ENCODE measurements around the gene MLXIPL. TPM values are rescaled to one million over a fixed set of nuclear protein-coding genes. Genes with fewer than 3 reads are reported as not detected.
"Not testable (repeated sequence)": the region's sequence is repeated elsewhere in the genome, so short reads cannot be mapped to it uniquely, and the experiment has no call there.

Gene MLXIPL
- total RNA-seq, 1 donor from 2014 or later: not detected

DNA sequence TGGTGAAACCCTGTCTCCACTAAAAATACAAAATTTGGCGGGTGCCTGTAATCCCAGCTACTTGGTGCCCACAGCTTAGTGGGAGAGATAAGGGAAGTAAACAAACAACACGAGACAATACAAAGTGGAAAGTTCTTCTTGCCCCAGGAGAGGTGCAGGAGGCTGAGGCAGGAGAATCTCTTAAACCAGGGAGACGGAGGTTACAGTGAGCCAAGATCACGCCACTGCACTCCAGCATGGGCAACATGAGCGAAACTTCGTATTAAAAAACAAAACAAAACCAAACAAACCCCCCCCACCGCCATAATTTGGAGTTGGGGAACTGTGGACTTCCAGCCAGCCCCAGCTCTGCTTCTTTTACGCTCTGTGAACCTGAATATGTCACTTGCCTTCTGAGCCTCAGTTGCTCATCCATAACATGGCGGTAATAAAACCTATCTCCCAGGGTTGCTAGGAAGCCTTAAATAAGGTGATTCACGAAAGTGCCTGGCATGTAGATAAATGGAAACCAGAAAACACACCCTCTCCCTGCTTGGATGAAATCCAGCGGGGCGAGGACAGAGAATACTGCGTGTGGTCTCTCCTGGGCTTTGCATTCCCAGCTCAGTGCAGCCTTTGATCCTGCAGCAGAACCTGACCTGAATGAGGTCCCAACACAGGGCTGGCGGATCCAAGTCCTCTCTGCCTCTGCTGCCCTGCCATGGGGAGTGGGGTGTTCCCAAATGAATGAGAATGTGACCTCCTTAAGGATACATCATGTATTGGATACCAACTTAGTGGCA is 10.2 kb downstream of the MLXIPL start:
- DNase-seq: no peak
- Mint-ChIP-seq H3K27me3 (peaks cover 26% of the 10 kb centered on the region), H3K36me3 (ENCODE audit: low read depth) (no peaks in the 10 kb centered on the region), H3K27ac (no peak overlapping the region), H3K9me3 (no peaks in the 10 kb centered on the region), H3K4me3 (no peak overlapping the region), H3K4me1 (no peaks in the 10 kb centered on the region)
- intact Hi-C loops (cut with micrococcal nuclease): no loop called here

- Mint-ChIP-seq H3K27me3 (peaks cover 31% of the 10 kb centered on the region), H3K4me1 (no peaks in the 10 kb centered on the region), H3K36me3 (ENCODE audit: low read depth) (no peaks in the 10 kb centered on the region), H3K27ac (no peak overlapping the region), H3K9me3 (no peaks in the 10 kb centered on the region), H3K4me3 (no peak overlapping the region)
- intact Hi-C loops (cut with micrococcal nuclease): no loop called here
- no peak for DNase-seq
These were observed 11.6 kb downstream of the MLXIPL start for GRCh38 chr7:73612598-73613269.

- intact Hi-C loops (cut with micrococcal nuclease): no loop called here
- DNase-seq: no peak
- no peaks in the 10 kb centered on the region for H3K9me3 Mint-ChIP-seq
These were observed 13.2 kb downstream of the MLXIPL start for GRCh38 chr7:73611017-73611555.

DNA sequence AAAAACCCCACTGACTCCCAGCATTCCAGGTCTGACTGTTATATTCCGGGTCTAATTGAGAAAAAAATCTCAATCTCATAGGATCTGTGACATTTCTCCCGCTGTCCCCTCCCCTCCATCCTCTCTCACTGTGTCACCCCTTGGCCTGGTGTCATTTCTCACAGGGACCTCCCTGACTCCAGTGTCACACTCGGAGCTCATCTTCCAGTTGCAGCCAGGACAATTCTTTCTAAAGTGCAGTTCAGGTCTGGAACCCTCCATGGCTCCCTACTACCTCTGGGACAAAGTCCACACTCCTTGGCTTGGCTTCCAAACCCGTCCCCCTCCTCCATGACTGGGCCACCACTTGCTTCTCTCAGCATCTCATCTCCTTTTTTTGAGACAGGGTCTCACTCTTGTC is 14.2 kb downstream of the MLXIPL start:
- intact Hi-C loops (cut with micrococcal nuclease): no loop called here
- no peaks in the 10 kb centered on the region for H3K36me3 Mint-ChIP-seq (ENCODE audit: low read depth)
- no peak overlapping the region for H3K27ac Mint-ChIP-seq
- peaks cover 31% of the 10 kb centered on the region for H3K27me3 Mint-ChIP-seq
- no peak overlapping the region for H3K4me3 Mint-ChIP-seq
- no peaks in the 10 kb centered on the region for H3K4me1 Mint-ChIP-seq
- no peak for DNase-seq
- H3K9me3 Mint-ChIP-seq: no peaks in the 10 kb centered on the region

More at GRCh38 chr7:73611017-73611555, 13.2 kb downstream of the MLXIPL start:
- no peaks in the 10 kb centered on the region for H3K36me3 Mint-ChIP-seq (ENCODE audit: low read depth)
- H3K4me1 Mint-ChIP-seq: no peaks in the 10 kb centered on the region
- no peak overlapping the region for H3K27ac Mint-ChIP-seq
- H3K4me3 Mint-ChIP-seq: no peak overlapping the region
- peaks cover 31% of the 10 kb centered on the region for H3K27me3 Mint-ChIP-seq

DNA sequence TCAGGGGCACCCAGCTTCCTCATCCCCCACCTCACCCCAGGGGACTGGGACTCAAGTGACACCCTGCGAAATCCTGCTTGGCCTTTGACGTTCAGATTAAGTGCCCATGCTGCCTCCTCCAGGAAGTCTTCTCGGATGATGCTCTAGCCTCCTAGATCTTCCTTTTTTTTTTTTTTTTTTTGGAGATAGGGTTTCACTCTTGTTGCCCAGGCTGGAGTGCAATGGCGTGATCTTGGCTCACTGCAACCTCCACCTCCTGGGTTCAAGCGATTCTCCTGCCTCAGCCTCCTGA is 16.7 kb downstream of the MLXIPL start:
- not testable (repeated sequence) for H3K27ac Mint-ChIP-seq; H3K4me3 Mint-ChIP-seq; DNase-seq; H3K4me1 Mint-ChIP-seq; H3K36me3 Mint-ChIP-seq (ENCODE audit: low read depth); H3K9me3 Mint-ChIP-seq
- H3K27me3 Mint-ChIP-seq: peaks cover 17% of the 10 kb centered on the region
- intact Hi-C loops (cut with micrococcal nuclease): loop anchor here (1.0 to 5.0 kb wide), 5 partner anchors 40 to 250 kb away; partner anchors contain the start of gene VPS37D

DNA sequence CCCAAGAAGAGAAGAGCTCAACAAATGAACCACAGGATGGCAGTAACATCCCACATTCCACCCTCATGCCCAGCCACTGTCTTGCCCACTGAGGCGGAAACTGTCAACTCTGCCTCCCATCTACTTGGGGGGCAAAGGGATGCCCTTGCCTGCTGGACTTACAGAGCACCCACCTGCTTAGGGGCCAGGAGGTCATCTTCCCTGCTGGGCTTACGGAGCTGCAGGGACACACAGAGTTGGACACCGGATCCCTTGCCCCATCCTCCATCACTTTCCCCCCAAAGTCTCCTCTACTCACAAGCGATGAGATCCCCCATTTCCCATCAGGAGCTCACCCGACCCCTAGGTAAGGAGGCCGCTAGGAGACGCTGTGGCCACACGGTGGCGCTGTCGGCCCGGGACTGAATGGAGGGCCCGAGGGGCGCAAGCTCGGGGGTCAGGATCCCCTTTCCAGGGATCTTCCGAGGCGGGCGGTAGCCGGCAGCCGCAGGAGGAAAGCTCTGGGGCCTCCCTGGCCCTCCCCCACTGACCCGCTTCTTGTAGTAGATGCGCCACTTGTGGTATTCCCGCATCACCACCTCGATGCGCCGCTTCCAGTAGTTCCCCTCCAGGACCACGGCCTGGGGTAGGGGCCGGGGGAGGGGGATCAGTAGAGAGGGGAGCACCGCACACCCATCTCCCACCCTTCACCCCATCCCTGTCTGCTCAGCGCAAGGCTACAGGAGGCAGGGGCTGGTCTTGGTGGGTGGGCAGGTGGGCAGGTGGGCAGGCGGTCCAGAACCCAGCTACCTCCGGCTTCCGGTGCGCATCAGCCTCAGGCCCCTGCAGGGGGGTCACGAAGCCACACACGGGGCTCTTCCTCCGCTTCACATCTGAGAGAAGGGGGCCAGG is 17.3 kb downstream of the MLXIPL start:
- H3K36me3 Mint-ChIP-seq (ENCODE audit: low read depth): no peaks in the 10 kb centered on the region
- H3K27me3 Mint-ChIP-seq: peaks cover 13% of the 10 kb centered on the region

DNA sequence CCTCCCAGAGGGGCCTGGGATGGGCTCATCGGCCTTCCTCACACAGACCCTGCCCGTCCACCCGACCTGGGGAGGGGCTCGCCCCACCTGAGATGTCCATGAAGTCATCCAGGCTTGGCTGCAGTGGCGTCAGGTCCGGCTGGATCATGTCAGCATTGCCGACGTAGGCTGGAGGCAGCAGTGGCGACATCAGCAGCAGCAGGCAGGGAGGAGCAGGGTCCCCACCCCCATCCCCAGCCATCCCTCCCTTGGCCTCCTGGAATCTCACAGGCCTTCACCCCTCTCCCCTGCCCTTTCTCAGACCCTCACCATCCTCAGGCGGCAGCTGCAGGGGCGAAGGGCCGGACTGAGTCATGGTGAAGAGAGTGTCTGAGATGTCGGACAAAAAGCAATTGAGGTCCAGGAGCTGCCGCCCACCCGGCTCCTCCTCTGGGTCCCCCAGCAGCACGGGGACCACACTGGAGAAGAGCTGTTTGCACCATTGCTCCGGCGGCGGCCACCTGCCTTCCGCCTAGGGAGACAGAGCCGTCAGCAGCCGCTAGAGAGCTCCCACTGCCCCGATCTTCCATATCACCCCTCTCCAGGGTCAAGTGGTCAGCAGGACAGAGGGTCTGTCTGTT is 18.6 kb downstream of the MLXIPL start:
- no peak for DNase-seq
- Mint-ChIP-seq H3K9me3 (no peaks in the 10 kb centered on the region), H3K36me3 (ENCODE audit: low read depth) (no peaks in the 10 kb centered on the region), H3K4me3 (no peak overlapping the region), H3K27me3 (peaks cover 12% of the 10 kb centered on the region), H3K4me1 (no peaks in the 10 kb centered on the region), H3K27ac (no peak overlapping the region)
- intact Hi-C loops (cut with micrococcal nuclease): loop anchor here (2.0 to 5.0 kb wide), 3 partner anchors 42 to 252 kb away; no protein-coding TSS in a partner anchor

More for the DNA sequence above, 17.3 kb downstream of the MLXIPL start:
- intact Hi-C loops (cut with micrococcal nuclease): loop anchor here (1.0 to 5.0 kb wide), 5 partner anchors 40 to 250 kb away; partner anchors contain the start of gene VPS37D
- no peaks in the 10 kb centered on the region for H3K9me3 Mint-ChIP-seq
- H3K4me3 Mint-ChIP-seq: no peak overlapping the region
- DNase-seq: peak; percentile 90
- H3K4me1 Mint-ChIP-seq: no peaks in the 10 kb centered on the region
- no peak overlapping the region for H3K27ac Mint-ChIP-seq

GRCh38 chr7:73602721-73603651 is 21.3 kb downstream of the MLXIPL start:
- Mint-ChIP-seq H3K9me3 (no peaks in the 10 kb centered on the region), H3K27me3 (peaks cover 11% of the 10 kb centered on the region), H3K27ac (no peak overlapping the region), H3K4me1 (no peaks in the 10 kb centered on the region), H3K4me3 (no peak overlapping the region), H3K36me3 (ENCODE audit: low read depth) (no peaks in the 10 kb centered on the region)
- intact Hi-C loops (cut with micrococcal nuclease): no loop called here
- no peak for DNase-seq

DNA sequence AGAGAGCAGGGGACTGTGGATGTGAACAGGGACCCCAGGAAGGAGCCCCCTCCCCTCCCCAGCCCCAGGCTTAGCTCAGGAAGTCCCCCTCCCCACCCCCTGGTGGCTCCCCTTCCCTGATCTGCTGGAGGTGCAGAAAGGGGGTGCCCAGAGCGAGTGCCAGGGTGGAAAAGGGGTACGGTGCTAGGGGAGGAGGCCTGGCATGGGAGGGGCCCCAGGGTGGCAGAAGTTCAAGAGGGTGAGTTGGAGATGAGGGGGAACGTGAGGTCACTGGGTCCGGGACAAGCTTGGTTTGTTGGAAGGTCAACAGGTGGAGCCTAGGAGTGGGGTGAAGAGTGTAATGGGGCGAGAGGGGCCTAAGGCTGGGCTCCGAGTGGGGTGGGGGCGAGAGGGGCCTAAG is 24.4 kb downstream of the MLXIPL start:
- Mint-ChIP-seq H3K9me3 (no peaks in the 10 kb centered on the region), H3K27me3 (peaks cover 18% of the 10 kb centered on the region), H3K4me3 (no peak overlapping the region), H3K36me3 (ENCODE audit: low read depth) (no peaks in the 10 kb centered on the region), H3K27ac (no peak overlapping the region), H3K4me1 (no peaks in the 10 kb centered on the region)
- DNase-seq: no peak
- intact Hi-C loops (cut with micrococcal nuclease): no loop called here

DNA sequence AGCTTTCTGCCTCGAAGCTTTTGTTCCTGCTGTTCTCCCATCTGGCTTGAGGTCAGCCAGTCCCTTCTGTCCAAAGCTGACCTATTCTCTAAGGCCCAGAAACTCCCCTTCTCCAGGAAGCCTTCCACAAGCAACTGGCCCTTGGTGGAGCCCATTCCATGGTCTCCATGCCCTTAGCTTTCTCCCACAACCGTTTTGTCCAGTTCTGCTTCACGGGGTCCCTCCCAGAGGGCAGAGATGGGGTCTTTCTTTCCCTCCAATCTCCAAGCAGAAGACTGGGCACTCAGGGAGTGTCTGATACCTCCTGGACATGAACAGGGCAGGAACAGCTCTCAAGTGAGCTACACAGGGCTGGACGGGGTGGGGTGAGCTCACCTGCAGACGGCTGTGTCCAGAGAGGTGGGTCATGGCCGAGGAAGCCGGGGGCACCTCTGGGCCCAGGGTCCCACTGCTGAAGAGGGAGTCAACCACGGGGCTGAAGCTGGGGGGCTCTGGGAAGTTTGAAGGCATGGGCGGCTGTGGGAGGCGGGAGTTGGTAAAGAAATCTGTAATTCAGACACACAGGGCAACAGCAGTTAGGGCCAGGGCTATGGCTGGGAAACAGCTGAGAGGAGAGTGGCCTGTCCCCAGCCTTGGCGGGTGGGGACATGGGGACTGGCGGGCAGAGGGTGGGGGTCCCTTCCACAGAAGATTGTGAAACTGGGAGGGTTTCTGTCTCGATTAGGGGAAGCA is 25.0 kb downstream of the MLXIPL start:
- no peaks in the 10 kb centered on the region for H3K4me1 Mint-ChIP-seq
- intact Hi-C loops (cut with micrococcal nuclease): no loop called here
- H3K36me3 Mint-ChIP-seq (ENCODE audit: low read depth): no peaks in the 10 kb centered on the region
- no peak overlapping the region for H3K27ac Mint-ChIP-seq
- no peak overlapping the region for H3K4me3 Mint-ChIP-seq
- DNase-seq: no peak
- peaks cover 18% of the 10 kb centered on the region for H3K27me3 Mint-ChIP-seq
- H3K9me3 Mint-ChIP-seq: no peaks in the 10 kb centered on the region

DNA sequence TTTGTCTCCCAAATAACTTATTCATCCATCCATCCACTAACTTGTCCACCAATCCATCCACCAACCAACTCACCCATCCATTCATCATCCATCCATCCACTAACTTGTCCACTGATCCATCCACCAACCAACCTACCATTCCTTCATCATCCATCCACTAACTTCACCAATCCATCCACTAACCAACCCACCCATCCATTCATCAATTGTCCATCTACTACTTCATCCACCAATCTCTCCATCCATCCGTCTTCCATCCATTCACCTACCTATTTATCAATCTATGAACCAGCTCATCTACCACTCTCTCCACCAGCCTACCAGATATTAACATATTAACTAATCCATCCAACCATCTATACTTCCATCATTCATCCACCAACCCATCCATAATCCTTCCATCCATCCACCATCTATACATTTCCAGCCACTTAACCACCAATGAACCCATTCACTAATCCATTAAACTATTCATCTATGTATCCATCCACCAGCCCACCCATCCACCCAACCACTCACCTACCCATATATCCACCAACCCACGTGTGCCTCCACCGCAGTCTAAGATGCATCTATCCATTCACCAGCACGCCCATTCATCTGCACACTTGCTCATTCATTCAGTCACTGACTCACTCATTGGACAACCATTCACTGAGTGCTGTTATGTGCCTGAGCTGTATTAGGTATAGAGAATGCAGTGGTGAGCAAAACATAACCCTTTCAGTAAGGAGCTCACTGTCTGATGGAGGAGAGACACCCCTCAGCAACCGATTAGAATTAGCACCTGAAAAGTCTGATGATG is 26.1 kb downstream of the MLXIPL start:
- Mint-ChIP-seq H3K9me3 (no peaks in the 10 kb centered on the region), H3K27ac (no peak overlapping the region), H3K4me3 (no peak overlapping the region)

More for the DNA sequence above, 26.1 kb downstream of the MLXIPL start:
- Mint-ChIP-seq H3K36me3 (ENCODE audit: low read depth) (no peaks in the 10 kb centered on the region), H3K27me3 (peaks cover 18% of the 10 kb centered on the region), H3K4me1 (no peaks in the 10 kb centered on the region)
- no peak for DNase-seq
- intact Hi-C loops (cut with micrococcal nuclease): no loop called here
